Retinal pigment epithelial cell (primary cell): ENCODE measurements around the gene KDM3A.

Experiments
- DNase-seq: peaks from one replicate; pipeline ENCODE4 v3.0.0-alpha.2; 2010; ENCODE audit warnings: low read depth
- H3K4me3 ChIP-seq: 2 replicates; pipeline ENCODE4 v1.5.1; 2011; ENCODE audit warnings: mild to moderate bottlenecking, low read length, control low read depth, moderate library complexity
- TF ChIP-seq, protein P1 (sequence below): conservative IDR thresholded peaks from 2 replicates; pipeline ENCODE4 v1.5.1; 2011; ENCODE audit warnings: low read depth, low read length, control low read depth, inconsistent platforms

The KDM3A gene

DNA sequence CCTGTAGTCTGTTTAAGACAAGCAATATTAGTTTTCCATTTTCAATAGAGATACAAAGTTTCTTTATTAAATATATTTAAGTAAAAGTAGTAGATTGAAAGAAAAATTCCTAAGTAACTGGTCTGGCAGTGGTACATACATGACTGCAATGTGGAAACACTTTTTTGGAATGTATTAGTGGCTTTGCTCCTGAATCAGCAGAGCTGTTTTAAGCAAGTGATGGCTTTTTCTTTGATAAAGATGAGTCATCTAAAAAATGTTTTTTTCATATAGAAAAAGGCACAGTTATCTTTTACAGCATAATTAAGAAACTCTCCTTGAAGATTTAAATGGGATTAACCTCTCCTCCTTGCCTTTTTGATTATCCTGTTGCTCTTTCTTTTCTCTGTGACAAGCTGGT, 34.9 kb downstream of the KDM3A start:
- no peak overlapping the region for H3K4me3 ChIP-seq
- TF ChIP-seq, protein P1, sequence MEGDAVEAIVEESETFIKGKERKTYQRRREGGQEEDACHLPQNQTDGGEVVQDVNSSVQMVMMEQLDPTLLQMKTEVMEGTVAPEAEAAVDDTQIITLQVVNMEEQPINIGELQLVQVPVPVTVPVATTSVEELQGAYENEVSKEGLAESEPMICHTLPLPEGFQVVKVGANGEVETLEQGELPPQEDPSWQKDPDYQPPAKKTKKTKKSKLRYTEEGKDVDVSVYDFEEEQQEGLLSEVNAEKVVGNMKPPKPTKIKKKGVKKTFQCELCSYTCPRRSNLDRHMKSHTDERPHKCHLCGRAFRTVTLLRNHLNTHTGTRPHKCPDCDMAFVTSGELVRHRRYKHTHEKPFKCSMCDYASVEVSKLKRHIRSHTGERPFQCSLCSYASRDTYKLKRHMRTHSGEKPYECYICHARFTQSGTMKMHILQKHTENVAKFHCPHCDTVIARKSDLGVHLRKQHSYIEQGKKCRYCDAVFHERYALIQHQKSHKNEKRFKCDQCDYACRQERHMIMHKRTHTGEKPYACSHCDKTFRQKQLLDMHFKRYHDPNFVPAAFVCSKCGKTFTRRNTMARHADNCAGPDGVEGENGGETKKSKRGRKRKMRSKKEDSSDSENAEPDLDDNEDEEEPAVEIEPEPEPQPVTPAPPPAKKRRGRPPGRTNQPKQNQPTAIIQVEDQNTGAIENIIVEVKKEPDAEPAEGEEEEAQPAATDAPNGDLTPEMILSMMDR, result no peak
- DNase-seq, result no peak

GRCh38 chr2:86476918-86477317, 35.7 kb downstream of the KDM3A start:
- TF ChIP-seq, protein P1, result no peak
- no peak overlapping the region for H3K4me3 ChIP-seq
- DNase-seq, result no peak

- DNase-seq, result no peak
- TF ChIP-seq, protein P1, result no peak
- no peak overlapping the region for H3K4me3 ChIP-seq
These were observed 36.2 kb downstream of the KDM3A start for GRCh38 chr2:86477349-86477748.

GRCh38 chr2:86480105-86480504, 38.9 kb downstream of the KDM3A start:
- TF ChIP-seq, protein P1, result no peak
- no peak overlapping the region for H3K4me3 ChIP-seq
- no peak for DNase-seq

- TF ChIP-seq, protein P1, result no peak
- no peak for DNase-seq
- no peak overlapping the region for H3K4me3 ChIP-seq
These were observed 40.9 kb downstream of the KDM3A start for GRCh38 chr2:86482034-86482433.

- no peak for DNase-seq
These were observed 43.2 kb downstream of the KDM3A start for GRCh38 chr2:86484385-86484784.

GRCh38 chr2:86485103-86485502, 43.9 kb downstream of the KDM3A start:
- no peak for DNase-seq
- H3K4me3 ChIP-seq, result no peak overlapping the region
- TF ChIP-seq, protein P1, result no peak

More at GRCh38 chr2:86484385-86484784, 43.2 kb downstream of the KDM3A start:
- TF ChIP-seq, protein P1, result no peak
- H3K4me3 ChIP-seq, result no peak overlapping the region
